NCI-H526 (cell line): ENCODE measurements around the gene DGKG.

ENCODE experiments used
- DNase-seq, 2 experiments: peaks; one replicate each; lab custom pipeline; 2025; lab: John Stamatoyannopoulos, UW

DGKG gene

GRCh38 chr3:186361762-186362536 lies at the start of gene DGKG:
Gene DGKG, minus strand, starts transcription at chr3:186362234. Its CDS starts 41,775 bp downstream, at chr3:186320459.
- peak in 1 of 2 experiments; percentile 84 for DNase-seq

- DNase-seq = no peak
These were observed 49.1 kb upstream of the DGKG start for GRCh38 chr3:186411089-186411488.

- DNase-seq = no peak
These were observed 44.9 kb upstream of the DGKG start for GRCh38 chr3:186406669-186407635.

GRCh38 chr3:186401556-186401955 lies 39.5 kb upstream of the DGKG start:
- no peak for DNase-seq

GRCh38 chr3:186400662-186401061 lies 38.6 kb upstream of the DGKG start:
- no peak for DNase-seq

GRCh38 chr3:186400026-186400425 lies 38.0 kb upstream of the DGKG start:
- DNase-seq = no peak

GRCh38 chr3:186394566-186395217 lies 32.7 kb upstream of the DGKG start:
- DNase-seq = no peak

GRCh38 chr3:186386883-186387560 lies 25.0 kb upstream of the DGKG start:
- no peak for DNase-seq

- DNase-seq = no peak
These were observed 24.0 kb upstream of the DGKG start for GRCh38 chr3:186385856-186386602.

GRCh38 chr3:186383026-186383993 lies 21.3 kb upstream of the DGKG start:
- DNase-seq = no peak

GRCh38 chr3:186382217-186382885 lies 20.3 kb upstream of the DGKG start:
- DNase-seq = no peak

- DNase-seq = no peak
These were observed 19.6 kb upstream of the DGKG start for GRCh38 chr3:186381424-186382216.

- DNase-seq = no peak
These were observed 18.8 kb upstream of the DGKG start for GRCh38 chr3:186380622-186381380.

- no peak for DNase-seq
These were observed 13.4 kb upstream of the DGKG start for GRCh38 chr3:186375443-186375842.

GRCh38 chr3:186374376-186374775 lies 12.3 kb upstream of the DGKG start:
- DNase-seq = no peak

GRCh38 chr3:186369217-186369616 lies 7.2 kb upstream of the DGKG start:
- no peak for DNase-seq

- DNase-seq = no peak
These were observed 6.7 kb upstream of the DGKG start for GRCh38 chr3:186368717-186369116.

GRCh38 chr3:186368176-186368575 lies 6.1 kb upstream of the DGKG start:
- no peak for DNase-seq
